ENCODE data around the gene KRTAP5-5.
A peak's percentile ranks its signal among the peaks of the same experiment; 100 is the strongest.
"Not testable (repeated sequence)": the region's sequence is repeated elsewhere in the genome, so short reads cannot be mapped to it uniquely, and the experiment has no call there.

Gene KRTAP5-5

GRCh38 chr11:1641096-1641495, 11.5 kb downstream of the KRTAP5-5 start:
- DNase-seq (ENCODE audit: low read depth in 2 of 2, low spot score in 1 of 2), result no peak

GRCh38 chr11:1642288-1643145, 12.9 kb downstream of the KRTAP5-5 start:
- no peak for DNase-seq (ENCODE audit: low read depth in 2 of 2, low spot score in 1 of 2)

- DNase-seq (ENCODE audit: low read depth in 2 of 2, low spot score in 1 of 2), result no peak
These were observed 13.6 kb downstream of the KRTAP5-5 start for GRCh38 chr11:1643146-1643690.

GRCh38 chr11:1644601-1645356, 15.2 kb downstream of the KRTAP5-5 start:
- DNase-seq (ENCODE audit: low read depth in 2 of 2, low spot score in 1 of 2), result no peak

GRCh38 chr11:1645357-1645821, 15.8 kb downstream of the KRTAP5-5 start:
- DNase-seq (ENCODE audit: low read depth in 2 of 2, low spot score in 1 of 2), result no peak

GRCh38 chr11:1646540-1646939, 17.0 kb downstream of the KRTAP5-5 start:
- not testable (repeated sequence) for DNase-seq (ENCODE audit: low read depth in 2 of 2, low spot score in 1 of 2)

GRCh38 chr11:1647901-1648652, 18.5 kb downstream of the KRTAP5-5 start:
- DNase-seq (ENCODE audit: low read depth in 2 of 2, low spot score in 1 of 2), result no peak

- DNase-seq (ENCODE audit: low read depth in 2 of 2, low spot score in 1 of 2), result no peak
These were observed 19.3 kb downstream of the KRTAP5-5 start for GRCh38 chr11:1648653-1649420.

GRCh38 chr11:1650034-1650917, 20.7 kb downstream of the KRTAP5-5 start:
- no peak for DNase-seq (ENCODE audit: low read depth in 2 of 2, low spot score in 1 of 2)

GRCh38 chr11:1650918-1651262, 21.3 kb downstream of the KRTAP5-5 start:
- no peak for DNase-seq (ENCODE audit: low read depth in 2 of 2, low spot score in 1 of 2)

GRCh38 chr11:1651411-1651980, 21.9 kb downstream of the KRTAP5-5 start:
- DNase-seq (ENCODE audit: low read depth in 2 of 2, low spot score in 1 of 2), result no peak

- DNase-seq (ENCODE audit: low read depth in 2 of 2, low spot score in 1 of 2), result no peak
These were observed 22.5 kb downstream of the KRTAP5-5 start for GRCh38 chr11:1652026-1652425.

GRCh38 chr11:1652442-1652770, 22.8 kb downstream of the KRTAP5-5 start:
- no peak for DNase-seq (ENCODE audit: low read depth in 2 of 2, low spot score in 1 of 2)

GRCh38 chr11:1652771-1653540, 23.4 kb downstream of the KRTAP5-5 start:
- DNase-seq (ENCODE audit: low read depth in 2 of 2, low spot score in 1 of 2), result peak; percentile 28 to 55

- DNase-seq (ENCODE audit: low read depth in 2 of 2, low spot score in 1 of 2), result no peak
These were observed 24.2 kb downstream of the KRTAP5-5 start for GRCh38 chr11:1653541-1654387.

- DNase-seq (ENCODE audit: low read depth in 2 of 2, low spot score in 1 of 2), result no peak
These were observed 25.0 kb downstream of the KRTAP5-5 start for GRCh38 chr11:1654388-1655167.

All from stimulated activated CD8-positive, alpha-beta memory T cell treated with anti-CD3 and anti-CD28 coated beads, Interleukin-4, amount 100 ng/mL, for 4 hours (primary cell).